PC-9 (cell line): ENCODE data around the gene CDK5RAP1. TPM values are rescaled to one million over a fixed set of nuclear protein-coding genes. Genes with fewer than 3 reads are reported as not detected.

Experiments
- BruUV-seq: library from RNA; stranded (reverse); fragments of 400-500 nt; replicated peaks from 2 replicates; lab custom pipeline; 2021; lab: Mats Ljungman, UMichigan
- CTCF ChIA-PET: fragments of 300-600 bp; sonication (Branson Sonifier 250); formaldehyde crosslinking; loops from one replicate; lab custom pipeline; 2022; ENCODE audit warnings: antibody characterized with exemption; lab: Charles Lee
- POLR2A ChIA-PET: fragments of 300-600 bp; sonication (Branson Sonifier 250); formaldehyde crosslinking; loops from one replicate; lab custom pipeline; 2022; ENCODE audit warnings: antibody characterized with exemption; ENCODE audit not compliant: unreplicated experiment; lab: Charles Lee
- DNase-seq, 2 experiments: peaks; one replicate each; pipeline versions ENCODE4 v3.0.0 to v3.0.0-alpha.2; 2015 to 2022; ENCODE audit warnings: mixed read lengths in 1 of 2
- H2AFZ ChIP-seq: fragments of 200-600 bp; sonication (generic); 2 replicates; pipeline ENCODE4 v1.8.1; 2017; ENCODE audit warnings: antibody characterized with exemption
- H3F3A ChIP-seq: fragments of 200-600 bp; sonication (generic); 2 replicates; pipeline ENCODE4 v1.8.1; 2017; ENCODE audit warnings: antibody characterized with exemption, mild to moderate bottlenecking, low read depth; ENCODE audit not compliant: insufficient read depth
- H3K27ac ChIP-seq: fragments of 200-600 bp; sonication (generic); 2 replicates; pipeline ENCODE4 v1.6.1; 2016; ENCODE audit warnings: mixed run types
- H3K27me3 ChIP-seq: fragments of 200-600 bp; sonication (generic); 2 replicates; pipeline ENCODE4 v1.6.1; 2016; ENCODE audit warnings: low read depth, mixed run types; ENCODE audit not compliant: insufficient read depth
- H3K36me3 ChIP-seq: fragments of 200-600 bp; sonication (generic); 2 replicates; pipeline ENCODE4 v1.6.1; 2016; ENCODE audit warnings: low read depth, mixed run types
- H3K4me1 ChIP-seq: fragments of 200-600 bp; sonication (generic); replicated peaks from 2 replicates; pipeline ENCODE4 v1.6.1; 2016; ENCODE audit warnings: mixed run types; ENCODE audit not compliant: insufficient read depth
- H3K4me2 ChIP-seq: fragments of 200-600 bp; sonication (generic); 2 replicates; pipeline ENCODE4 v1.6.1; 2017; ENCODE audit warnings: mixed run types
- H3K4me3 ChIP-seq: fragments of 200-600 bp; sonication (generic); 2 replicates; pipeline ENCODE4 v1.6.1; 2016; ENCODE audit warnings: mixed run types
- H3K79me2 ChIP-seq: fragments of 200-600 bp; sonication (generic); 2 replicates; pipeline ENCODE4 v1.6.1; 2017; ENCODE audit warnings: low read depth, mixed run types
- H3K9me2 ChIP-seq: fragments of 200-600 bp; sonication (generic); 2 replicates; pipeline ENCODE4 v1.8.1; 2017; ENCODE audit warnings: mild to moderate bottlenecking; ENCODE audit not compliant: insufficient read depth
- H3K9me3 ChIP-seq: fragments of 200-600 bp; sonication (generic); 2 replicates; pipeline ENCODE4 v1.8.1; 2016; ENCODE audit warnings: low read depth; ENCODE audit not compliant: insufficient read depth
- H4K20me1 ChIP-seq: fragments of 200-600 bp; sonication (generic); 2 replicates; pipeline ENCODE4 v1.8.1; 2017; ENCODE audit not compliant: insufficient read depth
- EZH2 ChIP-seq: fragments of 200-600 bp; sonication (generic); IDR thresholded peaks from 2 replicates; pipeline ENCODE4 v1.8.0; 2017; ENCODE audit warnings: antibody characterized with exemption, low read depth
- intact Hi-C: fragments of 100-400 bp; cut with micrococcal nuclease; formaldehyde crosslinking; loops from one replicate; pipeline ENCODE4 v1.10.0; 2022; ENCODE audit not compliant: unreplicated experiment
- total RNA-seq: library from RNA; stranded (reverse); gene quantifications from 2 replicates; pipeline ENCODE4 v1.2.3, GENCODE V29; 2021
- TF ChIP-seq, protein P1 (sequence below): fragments of 200-600 bp; sonication (generic); conservative IDR thresholded peaks from 2 replicates; pipeline ENCODE4 v1.6.1; 2017; ENCODE audit warnings: mixed run types, antibody characterized with exemption, mild to moderate bottlenecking, moderate library complexity

CDK5RAP1 gene
- total RNA-seq, 1 experiment from 2014 or later: 45.3 TPM

GRCh38 chr20:33419140-33419974 is 18.0 kb upstream of the CDK5RAP1 start:
- no peak for DNase-seq

GRCh38 chr20:33418033-33418432 is 16.7 kb upstream of the CDK5RAP1 start:
- Histone ChIP-seq H3K36me3 (no peaks in the 10 kb centered on the region), H3K9me3 (no peaks in the 10 kb centered on the region), H3F3A (no peaks in the 10 kb centered on the region; the same call in 1 of the 2 replicates), H3K4me2 (no peak overlapping the region), H2AFZ (no peak overlapping the region), H3K27ac (no peak overlapping the region), H3K79me2 (no peaks in the 10 kb centered on the region), H3K9me2 (no peaks in the 10 kb centered on the region), H3K4me3 (no peak overlapping the region), H4K20me1 (no peaks in the 10 kb centered on the region), H3K27me3 (no peaks in the 10 kb centered on the region), H3K4me1 (peaks cover 7% of the 10 kb centered on the region)
- no peak for DNase-seq
- ChIA-PET POLR2A (interaction anchor here (0.6 kb wide), 1 partner anchor 17 kb away, joined by 4 read pairs; no protein-coding TSS in a partner anchor), CTCF (interaction anchor here (0.7 kb wide), 1 partner anchor 24 kb away, joined by 4 read pairs; no protein-coding TSS in a partner anchor)
- TF ChIP-seq, protein P1, sequence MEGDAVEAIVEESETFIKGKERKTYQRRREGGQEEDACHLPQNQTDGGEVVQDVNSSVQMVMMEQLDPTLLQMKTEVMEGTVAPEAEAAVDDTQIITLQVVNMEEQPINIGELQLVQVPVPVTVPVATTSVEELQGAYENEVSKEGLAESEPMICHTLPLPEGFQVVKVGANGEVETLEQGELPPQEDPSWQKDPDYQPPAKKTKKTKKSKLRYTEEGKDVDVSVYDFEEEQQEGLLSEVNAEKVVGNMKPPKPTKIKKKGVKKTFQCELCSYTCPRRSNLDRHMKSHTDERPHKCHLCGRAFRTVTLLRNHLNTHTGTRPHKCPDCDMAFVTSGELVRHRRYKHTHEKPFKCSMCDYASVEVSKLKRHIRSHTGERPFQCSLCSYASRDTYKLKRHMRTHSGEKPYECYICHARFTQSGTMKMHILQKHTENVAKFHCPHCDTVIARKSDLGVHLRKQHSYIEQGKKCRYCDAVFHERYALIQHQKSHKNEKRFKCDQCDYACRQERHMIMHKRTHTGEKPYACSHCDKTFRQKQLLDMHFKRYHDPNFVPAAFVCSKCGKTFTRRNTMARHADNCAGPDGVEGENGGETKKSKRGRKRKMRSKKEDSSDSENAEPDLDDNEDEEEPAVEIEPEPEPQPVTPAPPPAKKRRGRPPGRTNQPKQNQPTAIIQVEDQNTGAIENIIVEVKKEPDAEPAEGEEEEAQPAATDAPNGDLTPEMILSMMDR: no peak
- TF ChIP-seq EZH2: no peak
- BruUV-seq: no TSS peak
- intact Hi-C loops: no loop called here

More at GRCh38 chr20:33419140-33419974, 18.0 kb upstream of the CDK5RAP1 start:
- Histone ChIP-seq H3F3A (peaks cover 8% of the 10 kb centered on the region; the same call in 1 of the 2 replicates), H3K79me2 (no peaks in the 10 kb centered on the region), H3K9me3 (no peaks in the 10 kb centered on the region), H3K4me3 (no peak overlapping the region), H3K4me1 (peaks cover 21% of the 10 kb centered on the region), H3K36me3 (no peaks in the 10 kb centered on the region), H2AFZ (no peak overlapping the region), H3K27me3 (no peaks in the 10 kb centered on the region), H3K4me2 (no peak overlapping the region), H4K20me1 (no peaks in the 10 kb centered on the region), H3K27ac (no peak overlapping the region), H3K9me2 (no peaks in the 10 kb centered on the region)
- no TSS peak for BruUV-seq
- POLR2A ChIA-PET: interaction anchor here (0.6 kb wide), 1 partner anchor 70 kb away, joined by 3 read pairs; the partner anchor contains the start of gene CBFA2T2
- intact Hi-C loops: no loop called here
- TF ChIP-seq, protein P1: no peak
- no peak for TF ChIP-seq EZH2
- CTCF ChIA-PET: interaction anchor here (0.6 kb wide), 1 partner anchor 10 kb away, joined by 3 read pairs; no protein-coding TSS in a partner anchor

DNA sequence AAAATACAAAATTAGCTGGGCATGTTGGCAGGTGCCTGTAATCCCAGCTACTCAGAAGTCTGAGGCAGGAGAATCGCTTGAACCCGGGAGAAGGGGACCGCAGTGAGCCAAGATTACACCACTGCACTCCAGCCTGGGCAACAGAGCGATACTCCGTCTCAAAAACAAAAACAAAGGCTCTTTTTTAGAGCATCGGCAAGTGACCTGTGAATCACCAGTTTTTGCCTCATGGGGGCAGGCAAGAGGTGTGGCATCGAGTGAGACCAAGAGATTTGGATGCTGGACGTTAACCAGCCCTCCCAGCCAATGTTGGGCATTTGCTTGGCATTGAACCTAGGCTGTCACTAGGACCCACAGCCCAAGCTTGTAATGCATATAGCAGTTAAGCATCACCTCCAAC is 14.6 kb upstream of the CDK5RAP1 start:
- TF ChIP-seq, protein P1: peak; percentile 54
- no peak for TF ChIP-seq EZH2
- ChIA-PET POLR2A (interaction anchor here (0.6 kb wide), 1 partner anchor 651 kb away, joined by 3 read pairs; no protein-coding TSS in a partner anchor), CTCF (no interaction called here)
- Histone ChIP-seq H3K4me3 (no peak overlapping the region), H3K27ac (no peak overlapping the region), H4K20me1 (no peaks in the 10 kb centered on the region), H3F3A (no peaks in the 10 kb centered on the region), H3K4me1 (no peaks in the 10 kb centered on the region), H3K9me2 (no peaks in the 10 kb centered on the region), H3K9me3 (no peaks in the 10 kb centered on the region), H3K36me3 (no peaks in the 10 kb centered on the region), H3K79me2 (no peaks in the 10 kb centered on the region), H3K27me3 (no peaks in the 10 kb centered on the region), H2AFZ (no peak overlapping the region), H3K4me2 (no peak overlapping the region)
- DNase-seq: peak in 1 of 2 experiments; percentile 30
- BruUV-seq: no TSS peak
- intact Hi-C loops: no loop called here
